HepG2 (cell line): ENCODE data around the gene PEX11G. TPM values are rescaled to one million over a fixed set of nuclear protein-coding genes. Genes with fewer than 3 reads are reported as not detected.

Experiments
- GATAD1 ChIP-seq: IDR thresholded peaks from 2 replicates; pipeline ENCODE4 v1.6.1; 2016; ENCODE audit warnings: missing genetic modification reagents, missing compliant biosample characterization
- HIVEP1 ChIP-seq: sonication (generic); formaldehyde crosslinking; IDR thresholded peaks from 2 replicates; pipeline ENCODE4 v1.4.0; 2020; ENCODE audit warnings: mild to moderate bottlenecking, missing genetic modification reagents
- JUN ChIP-seq: sonication (generic); formaldehyde crosslinking; IDR thresholded peaks from 2 replicates; pipeline ENCODE4 v1.4.0; 2020; ENCODE audit warnings: mild to moderate bottlenecking, missing genetic modification reagents
- MXD4 ChIP-seq: IDR thresholded peaks from 2 replicates; pipeline ENCODE4 v1.6.1; 2016; ENCODE audit warnings: mild to moderate bottlenecking, missing biosample characterization, missing genetic modification reagents
- PRMT3 ChIP-seq: sonication (generic); formaldehyde crosslinking; IDR thresholded peaks from 2 replicates; pipeline ENCODE4 v1.8.1; 2022; ENCODE audit warnings: low read depth, mild to moderate bottlenecking, moderate library complexity, missing genetic modification reagents, borderline replicate concordance
- RARG ChIP-seq: sonication (generic); formaldehyde crosslinking; IDR thresholded peaks from 2 replicates; pipeline ENCODE4 v1.4.0; 2020; ENCODE audit warnings: low read depth, mild to moderate bottlenecking, missing genetic modification reagents
- RELA ChIP-seq: sonication (generic); formaldehyde crosslinking; IDR thresholded peaks from 2 replicates; pipeline ENCODE4 v1.4.0; 2020; ENCODE audit warnings: missing genetic modification reagents
- TCF12 ChIP-seq, 2 experiments: fragments of 450-650 bp in 1 of 2; sonication (generic) in 1 of 2; formaldehyde crosslinking in 1 of 2; IDR thresholded peaks; 2 replicates each; pipeline versions ENCODE4 v1.6.1 to v1.8.0; 2017 to 2022; ENCODE audit warnings: antibody characterized with exemption in 1 of 2, mild to moderate bottlenecking in 1 of 2, missing genetic modification reagents in 1 of 2, moderate library complexity in 1 of 2
- ZMAT3 ChIP-seq: sonication (generic); formaldehyde crosslinking; conservative IDR thresholded peaks from 2 replicates; pipeline ENCODE4 v1.7.0; 2021; ENCODE audit warnings: missing genetic modification reagents
- ZNF207 ChIP-seq: fragments of 450-650 bp; IDR thresholded peaks from 2 replicates; pipeline ENCODE4 v1.6.1; 2016; ENCODE audit warnings: antibody characterized with exemption, borderline replicate concordance
- ZNF460 ChIP-seq: sonication (generic); formaldehyde crosslinking; IDR thresholded peaks from 2 replicates; pipeline ENCODE4 v1.5.1; 2020; ENCODE audit warnings: missing genetic modification reagents, mild to moderate bottlenecking, borderline replicate concordance
- ZNF552 ChIP-seq: sonication (generic); formaldehyde crosslinking; IDR thresholded peaks from 2 replicates; pipeline ENCODE4 v1.9.0; 2022; ENCODE audit warnings: missing genetic modification reagents, mild to moderate bottlenecking, borderline replicate concordance
- ZNF605 ChIP-seq: sonication (generic); formaldehyde crosslinking; IDR thresholded peaks from 2 replicates; pipeline ENCODE4 v1.8.0; 2022; ENCODE audit warnings: mild to moderate bottlenecking, missing genetic modification reagents
- ZNF7 ChIP-seq: IDR thresholded peaks from 2 replicates; pipeline ENCODE4 v1.6.1; 2016; ENCODE audit warnings: missing biosample characterization, missing genetic modification reagents
- ZNF737 ChIP-seq: sonication (generic); formaldehyde crosslinking; IDR thresholded peaks from 2 replicates; pipeline ENCODE4 v1.5.0; 2020; ENCODE audit warnings: missing genetic modification reagents, mild to moderate bottlenecking, borderline replicate concordance
- ZNF777 ChIP-seq: sonication (generic); formaldehyde crosslinking; IDR thresholded peaks from 2 replicates; pipeline ENCODE4 v1.4.0; 2020; ENCODE audit warnings: missing genetic modification reagents
- ZNF780A ChIP-seq: sonication (generic); formaldehyde crosslinking; IDR thresholded peaks from 2 replicates; pipeline ENCODE4 v1.8.0; 2022; ENCODE audit warnings: mild to moderate bottlenecking, missing genetic modification reagents, moderate library complexity
- ZSCAN22 ChIP-seq: sonication (generic); formaldehyde crosslinking; IDR thresholded peaks from 2 replicates; pipeline ENCODE4 v1.4.0; 2020; ENCODE audit warnings: mild to moderate bottlenecking, missing genetic modification reagents
- polyA plus RNA-seq, 8 experiments: library from polyadenylated mRNA; depleted of rRNA in 3 of 8; stranded (reverse) in 7 of 8; unstranded in 1 of 8; fragments of >200 nt; fragmentation: Illumina TruSeq in 4 of 8; extraction: Trizol in 4 of 8; gene quantifications; 2 replicates each; pipeline versions ENCODE4 v1.2.1 to v1.2.3, GENCODE V29; 2011 to 2016; ENCODE audit warnings: low read depth in 4 of 8, missing spikeins in 1 of 8, mixed read lengths in 1 of 8; ENCODE audit not compliant: insufficient read depth in 1 of 8
- total RNA-seq, 5 experiments: library from RNA; depleted of rRNA; stranded (reverse); fragments of >200 nt; fragmentation: Illumina TruSeq; extraction: Trizol; gene quantifications; 2 replicates each; pipeline ENCODE4 v1.2.3, GENCODE V29; 2016; ENCODE audit warnings: low read depth in 1 of 5
- TF ChIP-seq, protein P1 (sequence below): sonication (generic); formaldehyde crosslinking; IDR thresholded peaks from 2 replicates; pipeline ENCODE4 v1.9.0; 2022; ENCODE audit warnings: low read depth, missing genetic modification reagents
- TF ChIP-seq, protein P2 (sequence below): sonication (generic); formaldehyde crosslinking; IDR thresholded peaks from 2 replicates; pipeline ENCODE4 v1.4.0; 2020; ENCODE audit warnings: missing genetic modification reagents, borderline replicate concordance
- TF ChIP-seq, protein P3 (sequence below): sonication (generic); formaldehyde crosslinking; IDR thresholded peaks from 2 replicates; pipeline ENCODE4 v1.5.0; 2020; ENCODE audit warnings: mild to moderate bottlenecking, missing genetic modification reagents
- TF ChIP-seq, protein P4 (sequence below): sonication (generic); formaldehyde crosslinking; IDR thresholded peaks from 2 replicates; pipeline ENCODE4 v1.4.0; 2020; ENCODE audit warnings: mild to moderate bottlenecking, missing genetic modification reagents

The PEX11G gene
- total and polyA plus RNA-seq, 2 of the 13 experiments (the other 11 are each of a cell fraction or from before 2014, with no cell fraction given) = not detected

DNA sequence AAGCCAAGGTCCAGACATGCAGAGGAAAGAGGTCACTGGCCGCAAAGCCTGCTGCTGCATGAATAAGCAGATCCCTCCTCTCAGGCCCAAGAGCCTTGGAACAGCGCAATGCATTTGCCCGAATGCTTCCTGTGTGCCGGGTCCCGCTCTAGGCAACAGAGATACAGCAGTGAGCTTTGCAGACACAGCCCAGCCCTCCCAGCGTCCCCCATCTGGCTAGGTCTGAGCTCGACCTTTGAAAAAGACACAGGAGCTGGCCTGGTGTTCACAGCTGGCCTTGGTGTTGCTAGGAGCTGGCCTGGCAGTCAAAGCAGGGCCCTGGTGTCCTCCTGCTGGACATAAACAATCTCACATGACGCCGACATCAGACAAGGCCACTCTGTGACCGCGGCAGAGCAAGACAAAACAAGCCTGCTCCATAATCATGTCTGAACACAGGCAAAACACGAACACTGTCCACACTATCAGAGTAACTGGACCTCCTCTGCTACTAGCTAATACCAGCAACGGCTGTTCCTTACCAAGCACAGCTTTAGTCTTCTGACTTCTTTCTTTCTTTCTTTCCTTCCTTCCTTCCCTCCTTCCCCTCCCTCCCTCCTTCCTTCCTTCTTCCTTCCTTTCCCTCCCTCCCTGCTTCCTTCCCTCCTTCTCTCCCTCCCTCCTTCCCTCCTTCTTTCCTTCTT, 5.7 kb upstream of the PEX11G start (continued):
- TF ChIP-seq ZNF605 (CRISPR knock-in tag) = no peak
- no peak for TF ChIP-seq HIVEP1 (CRISPR knock-in tag)
- TF ChIP-seq ZNF207 = no peak
- no peak for TF ChIP-seq ZNF7 (CRISPR knock-in tag)
- no peak for TF ChIP-seq ZNF737 (CRISPR knock-in tag)
- no peak for TF ChIP-seq MXD4 (CRISPR knock-in tag)
- no peak for TF ChIP-seq RARG (CRISPR knock-in tag)
- TF ChIP-seq ZNF777 = no peak
- no peak for TF ChIP-seq RELA (CRISPR knock-in tag)
- TF ChIP-seq, protein P1, sequence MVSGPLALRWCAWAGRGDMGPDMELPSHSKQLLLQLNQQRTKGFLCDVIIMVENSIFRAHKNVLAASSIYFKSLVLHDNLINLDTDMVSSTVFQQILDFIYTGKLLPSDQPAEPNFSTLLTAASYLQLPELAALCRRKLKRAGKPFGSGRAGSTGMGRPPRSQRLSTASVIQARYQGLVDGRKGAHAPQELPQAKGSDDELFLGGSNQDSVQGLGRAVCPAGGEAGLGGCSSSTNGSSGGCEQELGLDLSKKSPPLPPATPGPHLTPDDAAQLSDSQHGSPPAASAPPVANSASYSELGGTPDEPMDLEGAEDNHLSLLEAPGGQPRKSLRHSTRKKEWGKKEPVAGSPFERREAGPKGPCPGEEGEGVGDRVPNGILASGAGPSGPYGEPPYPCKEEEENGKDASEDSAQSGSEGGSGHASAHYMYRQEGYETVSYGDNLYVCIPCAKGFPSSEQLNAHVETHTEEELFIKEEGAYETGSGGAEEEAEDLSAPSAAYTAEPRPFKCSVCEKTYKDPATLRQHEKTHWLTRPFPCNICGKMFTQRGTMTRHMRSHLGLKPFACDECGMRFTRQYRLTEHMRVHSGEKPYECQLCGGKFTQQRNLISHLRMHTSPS = no peak
- TF ChIP-seq ZNF552 (CRISPR knock-in tag) = no peak
- TF ChIP-seq, protein P2, sequence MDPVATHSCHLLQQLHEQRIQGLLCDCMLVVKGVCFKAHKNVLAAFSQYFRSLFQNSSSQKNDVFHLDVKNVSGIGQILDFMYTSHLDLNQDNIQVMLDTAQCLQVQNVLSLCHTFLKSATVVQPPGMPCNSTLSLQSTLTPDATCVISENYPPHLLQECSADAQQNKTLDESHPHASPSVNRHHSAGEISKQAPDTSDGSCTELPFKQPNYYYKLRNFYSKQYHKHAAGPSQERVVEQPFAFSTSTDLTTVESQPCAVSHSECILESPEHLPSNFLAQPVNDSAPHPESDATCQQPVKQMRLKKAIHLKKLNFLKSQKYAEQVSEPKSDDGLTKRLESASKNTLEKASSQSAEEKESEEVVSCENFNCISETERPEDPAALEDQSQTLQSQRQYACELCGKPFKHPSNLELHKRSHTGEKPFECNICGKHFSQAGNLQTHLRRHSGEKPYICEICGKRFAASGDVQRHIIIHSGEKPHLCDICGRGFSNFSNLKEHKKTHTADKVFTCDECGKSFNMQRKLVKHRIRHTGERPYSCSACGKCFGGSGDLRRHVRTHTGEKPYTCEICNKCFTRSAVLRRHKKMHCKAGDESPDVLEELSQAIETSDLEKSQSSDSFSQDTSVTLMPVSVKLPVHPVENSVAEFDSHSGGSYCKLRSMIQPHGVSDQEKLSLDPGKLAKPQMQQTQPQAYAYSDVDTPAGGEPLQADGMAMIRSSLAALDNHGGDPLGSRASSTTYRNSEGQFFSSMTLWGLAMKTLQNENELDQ (CRISPR knock-in tag) = no peak
- no peak for TF ChIP-seq PRMT3
- TF ChIP-seq, protein P3, sequence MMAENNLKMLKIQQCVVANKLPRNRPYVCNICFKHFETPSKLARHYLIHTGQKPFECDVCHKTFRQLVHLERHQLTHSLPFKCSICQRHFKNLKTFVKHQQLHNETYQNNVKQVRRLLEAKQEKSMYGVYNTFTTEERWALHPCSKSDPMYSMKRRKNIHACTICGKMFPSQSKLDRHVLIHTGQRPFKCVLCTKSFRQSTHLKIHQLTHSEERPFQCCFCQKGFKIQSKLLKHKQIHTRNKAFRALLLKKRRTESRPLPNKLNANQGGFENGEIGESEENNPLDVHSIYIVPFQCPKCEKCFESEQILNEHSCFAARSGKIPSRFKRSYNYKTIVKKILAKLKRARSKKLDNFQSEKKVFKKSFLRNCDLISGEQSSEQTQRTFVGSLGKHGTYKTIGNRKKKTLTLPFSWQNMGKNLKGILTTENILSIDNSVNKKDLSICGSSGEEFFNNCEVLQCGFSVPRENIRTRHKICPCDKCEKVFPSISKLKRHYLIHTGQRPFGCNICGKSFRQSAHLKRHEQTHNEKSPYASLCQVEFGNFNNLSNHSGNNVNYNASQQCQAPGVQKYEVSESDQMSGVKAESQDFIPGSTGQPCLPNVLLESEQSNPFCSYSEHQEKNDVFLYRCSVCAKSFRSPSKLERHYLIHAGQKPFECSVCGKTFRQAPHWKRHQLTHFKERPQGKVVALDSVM (CRISPR knock-in tag) = peak; percentile 24
- no peak for TF ChIP-seq ZNF460
- TF ChIP-seq ZNF780A = no peak
- TF ChIP-seq, protein P4, sequence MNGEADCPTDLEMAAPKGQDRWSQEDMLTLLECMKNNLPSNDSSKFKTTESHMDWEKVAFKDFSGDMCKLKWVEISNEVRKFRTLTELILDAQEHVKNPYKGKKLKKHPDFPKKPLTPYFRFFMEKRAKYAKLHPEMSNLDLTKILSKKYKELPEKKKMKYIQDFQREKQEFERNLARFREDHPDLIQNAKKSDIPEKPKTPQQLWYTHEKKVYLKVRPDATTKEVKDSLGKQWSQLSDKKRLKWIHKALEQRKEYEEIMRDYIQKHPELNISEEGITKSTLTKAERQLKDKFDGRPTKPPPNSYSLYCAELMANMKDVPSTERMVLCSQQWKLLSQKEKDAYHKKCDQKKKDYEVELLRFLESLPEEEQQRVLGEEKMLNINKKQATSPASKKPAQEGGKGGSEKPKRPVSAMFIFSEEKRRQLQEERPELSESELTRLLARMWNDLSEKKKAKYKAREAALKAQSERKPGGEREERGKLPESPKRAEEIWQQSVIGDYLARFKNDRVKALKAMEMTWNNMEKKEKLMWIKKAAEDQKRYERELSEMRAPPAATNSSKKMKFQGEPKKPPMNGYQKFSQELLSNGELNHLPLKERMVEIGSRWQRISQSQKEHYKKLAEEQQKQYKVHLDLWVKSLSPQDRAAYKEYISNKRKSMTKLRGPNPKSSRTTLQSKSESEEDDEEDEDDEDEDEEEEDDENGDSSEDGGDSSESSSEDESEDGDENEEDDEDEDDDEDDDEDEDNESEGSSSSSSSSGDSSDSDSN (CRISPR knock-in tag) = peak; percentile 70
- no peak for TF ChIP-seq JUN (CRISPR knock-in tag)
- TF ChIP-seq TCF12 (IDR thresholded peaks at IDR 0.05) = no peak
- no peak for TF ChIP-seq TCF12 (CRISPR knock-in tag; IDR thresholded peaks at IDR 0.05)
- no peak for TF ChIP-seq GATAD1 (CRISPR knock-in tag)
- TF ChIP-seq ZMAT3 = peak; percentile 63; the same call in 1 of the 2 replicates
- TF ChIP-seq ZSCAN22 (CRISPR knock-in tag) = peak; percentile 81
